Measurements from ENCODE around the gene RAPGEF4.

DNA sequence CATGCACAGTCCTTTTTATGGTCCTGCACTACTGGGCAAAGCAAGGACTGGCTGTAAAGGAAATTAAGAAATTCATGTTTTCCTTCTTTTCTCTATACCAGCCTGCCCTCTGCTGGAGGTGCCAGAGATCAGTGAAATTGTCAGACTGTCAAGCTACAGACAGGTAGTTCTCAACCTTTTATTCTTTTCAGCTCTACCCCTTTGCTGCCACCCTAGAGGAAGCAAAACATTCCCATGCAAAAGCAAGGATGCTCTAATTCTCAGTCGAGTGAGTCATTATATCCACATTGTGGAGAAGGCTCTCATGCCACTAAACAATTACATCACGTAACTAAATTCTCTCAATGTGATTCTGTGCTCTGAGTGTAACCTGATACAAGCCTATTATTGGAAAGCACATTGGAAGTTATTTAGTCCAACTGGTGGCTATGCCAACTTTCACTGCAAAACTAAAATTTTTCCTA is 25.0 kb upstream of the RAPGEF4 start:
- no peak for TF ChIP-seq ZNF687 (CRISPR knock-in tag; IDR thresholded peaks at IDR 0.05)
- no peak for TF ChIP-seq RNF2 (conservative IDR thresholded peaks at IDR 0.05; ENCODE audit: low read depth)
- TF ChIP-seq FIP1L1 (IDR thresholded peaks at IDR 0.05; ENCODE audit: borderline replicate concordance, insufficient read depth, low read depth, low read length): no peak
- no peak for TF ChIP-seq SMAD9 (CRISPR knock-in tag; IDR thresholded peaks at IDR 0.05)
- no peak for TF ChIP-seq POLR2AphosphoS5 (IDR thresholded peaks at IDR 0.05; ENCODE audit: low read depth, low read length)
- TF ChIP-seq RBFOX2 (IDR thresholded peaks at IDR 0.05; ENCODE audit: low read depth, low read length): no peak
- no peak for TF ChIP-seq ZBTB42 (CRISPR knock-in tag; IDR thresholded peaks at IDR 0.05)
- TF ChIP-seq POLR2A (IDR thresholded peaks at IDR 0.05; ENCODE audit: insufficient read depth in 1 of 2, low read depth in 2 of 2, low read length in 2 of 2): no peak
- TF ChIP-seq, protein P1, sequence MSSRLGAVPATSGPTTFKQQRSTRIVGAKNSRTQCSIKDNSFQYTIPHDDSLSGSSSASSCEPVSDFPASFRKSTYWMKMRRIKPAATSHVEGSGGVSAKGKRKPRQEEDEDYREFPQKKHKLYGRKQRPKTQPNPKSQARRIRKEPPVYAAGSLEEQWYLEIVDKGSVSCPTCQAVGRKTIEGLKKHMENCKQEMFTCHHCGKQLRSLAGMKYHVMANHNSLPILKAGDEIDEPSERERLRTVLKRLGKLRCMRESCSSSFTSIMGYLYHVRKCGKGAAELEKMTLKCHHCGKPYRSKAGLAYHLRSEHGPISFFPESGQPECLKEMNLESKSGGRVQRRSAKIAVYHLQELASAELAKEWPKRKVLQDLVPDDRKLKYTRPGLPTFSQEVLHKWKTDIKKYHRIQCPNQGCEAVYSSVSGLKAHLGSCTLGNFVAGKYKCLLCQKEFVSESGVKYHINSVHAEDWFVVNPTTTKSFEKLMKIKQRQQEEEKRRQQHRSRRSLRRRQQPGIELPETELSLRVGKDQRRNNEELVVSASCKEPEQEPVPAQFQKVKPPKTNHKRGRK (CRISPR knock-in tag; IDR thresholded peaks at IDR 0.05): no peak
- TF ChIP-seq, protein P2, sequence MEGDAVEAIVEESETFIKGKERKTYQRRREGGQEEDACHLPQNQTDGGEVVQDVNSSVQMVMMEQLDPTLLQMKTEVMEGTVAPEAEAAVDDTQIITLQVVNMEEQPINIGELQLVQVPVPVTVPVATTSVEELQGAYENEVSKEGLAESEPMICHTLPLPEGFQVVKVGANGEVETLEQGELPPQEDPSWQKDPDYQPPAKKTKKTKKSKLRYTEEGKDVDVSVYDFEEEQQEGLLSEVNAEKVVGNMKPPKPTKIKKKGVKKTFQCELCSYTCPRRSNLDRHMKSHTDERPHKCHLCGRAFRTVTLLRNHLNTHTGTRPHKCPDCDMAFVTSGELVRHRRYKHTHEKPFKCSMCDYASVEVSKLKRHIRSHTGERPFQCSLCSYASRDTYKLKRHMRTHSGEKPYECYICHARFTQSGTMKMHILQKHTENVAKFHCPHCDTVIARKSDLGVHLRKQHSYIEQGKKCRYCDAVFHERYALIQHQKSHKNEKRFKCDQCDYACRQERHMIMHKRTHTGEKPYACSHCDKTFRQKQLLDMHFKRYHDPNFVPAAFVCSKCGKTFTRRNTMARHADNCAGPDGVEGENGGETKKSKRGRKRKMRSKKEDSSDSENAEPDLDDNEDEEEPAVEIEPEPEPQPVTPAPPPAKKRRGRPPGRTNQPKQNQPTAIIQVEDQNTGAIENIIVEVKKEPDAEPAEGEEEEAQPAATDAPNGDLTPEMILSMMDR (CRISPR knock-in tag; IDR thresholded peaks at IDR 0.05): peak; percentile 72
- no peak for TF ChIP-seq NR2C2 (CRISPR knock-in tag; IDR thresholded peaks at IDR 0.05; ENCODE audit: borderline replicate concordance)
- TF ChIP-seq PRPF4 (IDR thresholded peaks at IDR 0.05; ENCODE audit: low read depth, low read length, poor library complexity, severe bottlenecking): no peak

All from HepG2 (cell line).